GM12892 (cell line): ENCODE results near the gene FOXD4L6.
"Not testable (repeated sequence)": the region's sequence is repeated elsewhere in the genome, so short reads cannot be mapped to it uniquely, and the experiment has no call there.

ENCODE experiments used
- POLR2A ChIP-seq: IDR thresholded peaks from 2 replicates; pipeline ENCODE4 v1.6.1; 2011; ENCODE audit warnings: low read depth, low read length, control low read depth
- POLR2AphosphoS5 ChIP-seq: IDR thresholded peaks from 2 replicates; pipeline ENCODE4 v1.6.1; 2011; ENCODE audit warnings: low read depth, low read length, control low read depth

GRCh38 chr9:41113348-41113747 lies 15.1 kb downstream of the FOXD4L6 start:
- TF ChIP-seq POLR2A, POLR2AphosphoS5: not testable (repeated sequence)
